Hypothalamus (tissue), 51 donors: ENCODE results near the gene ZNRF4.
"Not testable (repeated sequence)": the region's sequence is repeated elsewhere in the genome, so short reads cannot be mapped to it uniquely, and the experiment has no call there.

Experiments used
- DNase-seq, 51 donors: peaks; one replicate each; lab custom pipeline; 2025; lab: John Stamatoyannopoulos, UW

The ZNRF4 gene

DNA sequence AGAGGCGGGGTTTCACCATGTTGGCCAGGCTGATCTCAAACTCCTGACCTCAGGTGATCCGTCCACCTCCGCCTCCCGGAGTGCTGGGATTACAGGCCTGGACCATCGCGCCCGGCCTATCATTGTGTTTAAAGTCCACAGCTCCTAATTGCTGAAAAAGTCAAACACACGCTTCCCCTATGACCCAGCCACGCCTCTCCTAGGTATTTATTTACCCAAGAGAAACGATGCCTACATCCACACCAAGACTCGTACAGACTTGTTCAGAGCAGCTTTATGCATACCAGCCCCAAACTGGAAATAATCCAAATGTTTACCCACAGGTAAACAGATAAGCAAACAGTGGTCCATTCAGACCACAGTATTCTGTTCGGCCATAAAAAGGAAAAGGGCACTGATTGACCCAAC lies 15.1 kb downstream of the ZNRF4 start:
- no peak for DNase-seq

DNA sequence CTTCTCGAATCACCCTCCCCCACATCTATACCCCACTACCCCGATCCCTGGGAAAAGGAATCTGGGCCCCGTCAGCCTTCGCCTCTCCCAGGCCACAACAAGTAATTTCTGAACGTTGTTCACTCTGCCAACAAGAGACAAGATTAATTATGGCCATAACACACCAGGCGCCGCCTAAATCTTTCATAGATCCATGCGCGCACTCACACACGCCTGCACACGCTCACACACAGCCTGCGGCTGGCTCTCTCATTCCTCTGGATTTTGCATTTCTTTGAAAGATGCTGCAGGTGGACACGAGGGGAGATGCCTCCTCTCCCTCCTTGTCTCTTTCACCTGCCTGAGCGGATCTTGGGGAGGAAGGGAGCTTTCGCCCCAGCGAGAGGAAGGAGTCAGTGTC lies 17.1 kb downstream of the ZNRF4 start:
- no peak for DNase-seq

DNA sequence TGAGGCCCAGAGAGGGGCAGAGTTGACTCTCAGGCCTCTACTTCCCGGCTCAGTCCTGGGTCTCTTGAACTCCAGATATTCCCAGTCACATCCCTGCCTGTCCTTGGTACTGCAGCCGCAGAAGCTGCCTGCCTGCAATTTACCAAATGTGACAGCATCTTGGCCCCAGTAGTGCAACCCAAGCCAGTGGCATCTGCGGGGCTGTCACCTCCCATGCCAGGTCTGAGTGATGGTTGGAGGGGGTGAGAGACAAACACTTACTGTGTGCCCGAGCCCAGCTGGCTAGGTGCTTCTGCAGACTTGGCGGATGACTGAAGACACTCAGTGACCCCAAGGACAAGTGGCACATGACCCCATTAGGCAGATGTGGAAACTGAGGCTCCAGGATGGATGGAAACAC lies 18.4 kb downstream of the ZNRF4 start:
- DNase-seq, result no peak

DNA sequence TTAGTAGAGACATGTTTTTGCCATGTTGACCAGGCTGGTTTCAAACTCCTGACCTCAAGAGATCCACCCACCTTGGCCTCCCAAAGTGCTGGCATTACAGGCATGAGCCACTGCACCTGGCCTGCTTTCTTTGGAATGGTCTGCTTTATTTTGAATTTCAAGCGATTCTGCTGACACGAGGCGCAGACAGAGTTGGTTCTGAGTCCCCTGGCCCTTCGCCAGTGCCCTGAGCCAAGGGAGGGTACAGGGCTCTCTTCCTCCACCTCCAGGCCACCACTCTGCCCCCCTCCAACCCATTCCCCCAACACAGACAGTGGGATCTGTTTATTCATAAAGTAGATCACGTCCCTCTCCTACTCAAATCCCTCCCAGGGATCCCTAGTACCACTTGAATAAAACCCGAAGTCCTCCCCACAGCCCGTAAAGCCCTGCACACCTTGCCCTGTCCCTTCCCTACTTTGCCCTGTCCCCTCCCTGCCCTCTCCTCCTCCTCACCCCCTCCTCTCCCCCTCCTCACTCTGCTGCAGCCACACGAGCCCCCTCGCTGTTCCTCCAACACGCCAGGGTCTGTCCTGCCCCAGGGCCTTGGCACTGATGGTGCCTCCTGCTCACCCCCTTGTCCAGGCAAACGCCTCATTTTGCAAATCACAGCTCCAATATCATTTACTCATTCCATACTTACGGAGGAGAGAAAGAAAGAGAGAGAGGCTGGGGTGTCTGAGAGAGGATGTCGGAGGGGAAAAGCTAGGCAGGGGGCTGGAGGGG lies 22.4 kb downstream of the ZNRF4 start:
- DNase-seq, result no peak

GRCh38 chr19:5478241-5478924 lies 23.2 kb downstream of the ZNRF4 start:
- DNase-seq, result peak in 1 of 51 donors; percentile 18

DNA sequence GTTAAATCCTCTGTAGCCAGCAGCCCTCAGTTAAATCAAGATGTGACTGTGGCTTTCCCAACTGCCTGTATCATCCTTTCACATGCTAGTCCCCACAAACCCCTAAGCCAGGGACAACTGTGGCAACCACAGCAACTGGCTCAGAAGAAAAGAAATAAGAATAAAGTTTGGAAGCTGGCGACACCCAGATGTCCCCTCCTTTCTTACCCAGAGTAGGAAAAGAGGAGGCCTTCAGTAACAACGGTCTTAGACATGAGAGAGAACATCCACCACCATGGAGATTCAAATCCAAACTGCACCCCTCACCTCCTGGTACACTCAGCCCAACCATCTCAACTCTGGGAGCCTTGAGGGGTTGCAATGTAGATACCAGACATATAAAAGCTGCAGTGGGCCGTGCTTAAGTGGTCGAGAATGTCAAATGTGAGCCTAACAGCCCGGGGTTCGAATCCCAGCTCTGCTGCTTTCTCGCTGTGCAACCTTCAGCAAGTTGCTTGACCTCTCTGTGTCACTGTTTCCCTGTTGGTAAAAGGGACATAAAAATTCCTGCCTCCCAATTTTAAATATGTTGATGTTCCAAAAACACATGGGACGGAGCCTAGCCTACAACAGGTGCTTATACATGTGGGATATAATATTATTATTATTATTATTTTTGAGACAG lies 23.8 kb downstream of the ZNRF4 start:
- no peak for DNase-seq

DNA sequence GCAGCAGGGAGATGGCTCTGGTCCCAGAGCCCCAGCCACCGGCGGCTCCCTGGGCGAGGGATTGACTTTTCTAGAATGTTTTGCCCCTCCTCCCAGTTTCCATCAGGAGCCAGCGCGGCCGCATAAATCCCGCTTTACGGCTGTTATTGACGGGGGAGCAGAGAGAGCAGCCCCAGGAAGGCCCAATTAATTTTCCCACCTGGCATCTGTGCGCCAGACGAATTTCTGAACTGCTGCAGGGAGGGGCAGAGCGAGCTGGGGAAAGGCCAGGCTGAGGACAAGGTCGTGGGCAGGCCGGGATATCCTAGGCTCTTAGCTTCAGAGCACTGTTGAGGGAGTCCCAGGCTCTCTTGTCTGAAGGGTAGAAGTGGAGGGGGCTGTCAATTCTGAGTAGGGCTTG lies 24.7 kb downstream of the ZNRF4 start:
- no peak for DNase-seq

DNA sequence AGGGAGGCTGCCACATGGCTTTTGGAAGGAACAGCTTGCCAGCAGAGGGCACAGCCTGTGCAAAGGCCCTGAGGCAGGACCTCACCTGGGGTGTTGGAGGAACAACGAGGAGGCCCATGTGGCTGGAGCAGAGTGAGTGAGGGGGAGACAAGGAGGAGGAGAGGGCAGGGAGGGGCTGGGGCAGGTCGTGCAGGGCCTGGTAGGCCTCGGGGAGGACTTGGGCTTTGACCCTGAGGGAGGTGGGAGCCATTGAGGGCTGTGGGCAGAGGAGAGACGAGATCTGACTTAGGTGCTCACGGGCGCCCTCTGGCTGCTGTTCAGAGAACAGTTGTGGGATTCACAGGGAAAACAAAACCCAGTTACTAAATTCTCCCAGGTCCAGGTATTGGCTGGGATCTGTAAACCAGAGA lies 25.2 kb downstream of the ZNRF4 start:
- no peak for DNase-seq

DNA sequence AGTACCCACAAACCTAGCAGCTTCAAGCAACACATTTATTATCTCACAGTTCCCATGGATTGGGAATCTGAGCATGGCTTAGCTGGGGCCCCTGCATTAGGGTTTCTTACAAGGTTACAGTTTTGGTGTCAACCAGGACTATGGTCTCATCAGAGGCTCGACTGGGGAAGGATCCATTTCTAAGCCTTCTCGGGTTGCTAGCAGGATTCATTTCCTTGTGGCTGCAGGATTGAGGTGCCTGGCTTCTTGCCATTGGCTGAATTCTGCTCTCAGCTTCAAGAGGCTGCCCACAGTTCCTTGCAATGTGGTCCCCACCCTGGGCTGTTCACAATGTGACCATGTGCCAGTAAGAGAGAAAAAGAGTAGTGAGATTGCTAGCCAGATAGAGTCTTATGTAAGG lies 26.7 kb downstream of the ZNRF4 start:
- DNase-seq, result no peak

DNA sequence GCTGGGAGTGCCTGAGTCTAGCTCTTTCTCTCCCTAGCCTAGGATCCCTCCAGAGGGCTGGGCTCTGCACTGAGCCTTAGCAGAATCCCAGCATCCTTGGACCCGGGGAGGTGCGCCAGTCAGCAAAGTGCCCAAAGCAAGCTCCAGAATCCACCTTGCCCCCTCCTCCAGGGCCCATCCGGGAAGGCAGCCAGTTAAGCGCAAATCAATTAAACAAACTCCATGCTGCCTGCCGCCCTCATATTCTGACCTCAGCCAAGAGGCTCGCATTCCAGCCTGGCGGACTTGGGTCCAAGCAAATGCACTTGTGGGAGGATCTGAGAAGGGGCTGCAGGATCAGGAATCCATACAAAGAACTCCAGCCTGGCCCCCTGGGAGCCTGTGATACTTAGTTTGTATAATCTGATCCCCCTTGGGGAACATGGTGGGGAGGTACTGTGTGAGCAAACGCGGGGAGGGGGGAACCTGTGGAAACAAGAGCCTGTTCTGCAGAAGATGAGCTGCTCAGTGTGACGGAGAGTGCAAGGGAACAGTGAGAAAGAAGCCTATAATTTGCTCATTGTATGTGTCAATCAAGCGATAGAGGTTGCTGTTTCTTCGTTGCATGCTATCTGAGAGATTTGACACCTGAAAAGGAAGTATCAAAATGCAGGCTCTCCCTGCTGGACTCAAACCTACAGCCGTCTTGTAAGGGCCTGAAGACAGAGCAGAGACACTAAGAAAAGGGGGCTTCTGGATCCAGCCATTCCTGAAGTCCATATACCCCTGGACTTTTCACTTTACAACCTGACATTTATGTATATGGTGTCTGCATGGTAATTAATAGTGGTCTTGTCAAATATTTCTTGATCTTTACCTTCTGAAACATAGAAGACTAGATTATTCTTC lies 29.4 kb downstream of the ZNRF4 start:
- peak in 4 of 51 donors; percentile 5 to 14 (median 9) for DNase-seq

DNA sequence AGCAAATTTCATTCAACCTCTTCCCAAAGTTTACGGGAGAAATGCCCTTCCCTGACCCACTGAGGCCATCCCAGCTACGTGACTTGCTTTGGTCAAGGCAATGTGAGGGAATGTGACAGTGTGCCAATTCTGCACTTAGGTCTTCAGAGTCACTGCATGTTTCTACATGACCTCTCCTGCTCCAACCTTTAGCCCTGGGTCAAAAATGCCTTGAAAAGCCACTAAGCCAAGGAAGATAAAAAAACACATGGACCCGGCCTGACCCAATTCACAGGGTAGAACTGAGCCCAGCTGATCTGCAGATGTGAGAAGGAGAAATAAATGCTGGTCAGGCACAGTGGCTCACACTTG lies 30.0 kb downstream of the ZNRF4 start:
- no peak for DNase-seq

DNA sequence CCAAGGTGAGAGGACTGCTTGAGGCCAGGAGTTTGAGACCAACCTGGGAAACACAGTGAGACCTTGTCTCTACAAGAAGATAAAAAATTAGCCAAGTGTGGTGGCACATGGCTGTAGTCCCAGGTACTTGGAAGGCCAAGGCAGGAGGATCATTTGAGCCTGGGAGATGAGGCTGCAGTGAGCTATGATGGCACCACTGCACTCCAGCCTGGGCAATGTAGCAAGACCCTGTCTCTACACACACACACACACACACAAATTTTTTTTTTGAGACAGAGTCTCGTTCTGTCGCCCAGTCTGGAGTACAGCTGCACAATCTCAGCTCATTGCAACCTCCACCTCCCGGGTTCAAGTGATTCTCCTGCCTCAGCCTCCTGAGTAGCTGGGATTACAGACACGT lies 30.4 kb downstream of the ZNRF4 start:
- not testable (repeated sequence) for DNase-seq

DNA sequence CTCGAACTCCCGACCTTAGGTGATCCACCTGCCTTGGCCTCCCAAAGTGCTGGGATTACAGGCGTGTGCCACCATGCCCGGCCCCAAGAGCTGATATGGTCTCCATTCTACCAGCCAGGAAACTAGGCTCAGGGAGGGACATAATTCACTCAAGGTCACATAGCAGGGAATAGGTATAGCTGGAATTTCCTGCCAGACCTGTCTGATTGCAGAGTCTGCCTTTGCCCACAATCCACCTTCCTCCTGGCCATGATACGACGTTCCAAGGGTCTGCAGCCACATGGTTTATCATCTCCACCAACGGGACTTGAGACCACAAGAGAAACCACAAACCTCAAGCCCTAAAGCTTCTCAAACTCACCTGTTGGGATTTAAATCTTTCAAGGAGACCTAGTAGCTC lies 32.0 kb downstream of the ZNRF4 start:
- DNase-seq, result no peak

- DNase-seq, result no peak
Observed at GRCh38 chr19:5489551-5489950, 34.3 kb downstream of the ZNRF4 start.

DNA sequence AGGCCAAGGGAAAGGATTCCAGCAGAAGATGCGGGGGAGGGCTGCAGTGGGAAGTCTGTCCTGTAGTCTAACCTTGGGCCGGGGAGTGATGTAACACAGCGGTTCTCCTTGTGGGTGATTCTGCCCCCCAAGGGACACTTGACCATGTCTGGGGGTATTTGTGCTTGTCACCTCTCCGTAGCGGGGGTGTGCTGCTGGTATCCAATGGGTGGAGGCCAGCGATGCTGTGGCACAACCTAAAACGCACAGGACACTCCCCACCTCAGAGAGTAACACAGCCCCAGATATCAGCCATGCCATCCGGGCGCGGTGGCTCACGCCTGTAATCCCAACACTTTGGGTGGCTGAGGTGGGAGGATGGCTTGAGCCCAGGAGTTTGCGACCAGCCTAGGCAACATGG lies 36.3 kb downstream of the ZNRF4 start:
- DNase-seq, result no peak

DNA sequence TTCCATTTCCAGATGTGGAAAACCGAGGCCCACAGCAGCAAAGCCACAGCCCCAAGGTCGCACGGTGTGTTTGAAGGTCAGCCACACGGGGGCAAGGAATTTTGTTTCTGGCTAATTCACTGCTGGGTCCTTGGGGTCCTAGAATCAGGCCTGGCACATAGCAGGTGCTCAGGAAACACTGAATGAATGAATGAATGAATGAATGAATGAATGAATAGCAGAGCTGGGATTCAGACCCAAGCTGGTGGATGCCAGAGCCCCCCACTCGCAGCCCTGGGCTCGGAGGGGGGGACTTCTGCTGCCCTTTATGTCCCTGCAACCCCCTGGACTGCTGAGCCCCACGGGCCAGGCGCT lies 37.0 kb downstream of the ZNRF4 start:
- DNase-seq, result no peak

GRCh38 chr19:5492635-5493409 lies 37.6 kb downstream of the ZNRF4 start:
- DNase-seq, result no peak

- DNase-seq, result peak in 2 of 51 donors; percentile 14 to 40
Observed at GRCh38 chr19:5494773-5495172, 39.6 kb downstream of the ZNRF4 start.

DNA sequence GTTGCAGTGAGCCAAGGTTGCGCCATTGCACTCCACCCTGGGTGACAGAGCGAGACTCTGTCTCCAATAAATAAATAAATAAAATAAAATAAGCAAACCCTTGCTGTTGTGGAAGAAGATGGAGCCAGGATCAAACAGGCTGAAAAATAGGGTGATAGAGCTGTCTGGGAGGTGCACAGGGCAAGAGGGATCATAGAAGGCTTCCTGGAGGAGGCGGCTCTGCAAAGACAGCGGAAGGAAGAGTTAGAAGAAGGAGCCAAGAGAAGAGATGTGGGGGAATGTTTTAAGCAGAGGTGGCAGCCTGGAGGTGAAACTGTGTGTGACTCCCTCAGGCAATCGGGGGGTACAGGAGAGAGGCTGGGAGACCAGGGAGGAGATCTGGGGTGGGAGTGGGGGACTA lies 40.6 kb downstream of the ZNRF4 start:
- no peak for DNase-seq

DNA sequence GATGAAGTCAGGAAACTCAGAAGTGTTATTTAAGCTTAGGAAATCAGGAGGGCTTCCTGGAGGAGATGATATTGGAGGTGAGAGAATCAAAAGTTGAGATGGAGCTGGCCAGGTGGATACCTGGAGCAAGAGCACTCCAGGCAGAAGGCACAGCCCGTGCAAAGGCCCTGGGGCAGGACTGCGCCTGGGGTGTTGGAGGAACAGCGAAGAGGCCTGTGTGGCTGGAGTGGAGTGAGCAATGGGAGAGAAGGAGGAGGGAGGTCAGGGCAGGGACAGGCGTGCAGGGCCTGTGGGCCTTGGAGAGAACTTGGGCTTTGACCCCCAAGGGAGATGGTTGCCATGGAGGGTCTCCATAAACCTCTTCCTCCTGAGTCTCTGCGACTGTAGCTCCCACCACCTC lies 42.1 kb downstream of the ZNRF4 start:
- no peak for DNase-seq
